Right lobe of liver (tissue), 6 donors: Measurements from ENCODE around the gene HSPB9. TPM values are rescaled to one million over a fixed set of nuclear protein-coding genes. Genes with fewer than 3 reads are reported as not detected.
A peak's percentile ranks its signal among the peaks of the same experiment; 100 is the strongest.

Source experiments
- ATAC-seq, 4 donors: fragments of 200-7000 bp; cut with Tn5 transposase; one replicate each; pipeline ENCODE4 v1.9.1; 2020; ENCODE audit warnings: mild to moderate bottlenecking in 4 of 4, moderate library complexity in 4 of 4
- DNase-seq, 3 donors: peaks; one replicate each; pipeline ENCODE4 v3.0.0-alpha.2; 2020
- H3K27ac ChIP-seq, 3 donors: fragments of 200-600 bp; one replicate each; pipeline ENCODE4 v1.8.0; 2022
- H3K27me3 ChIP-seq, 2 donors: fragments of 200-600 bp; one replicate each; pipeline ENCODE4 v1.8.0; 2022
- H3K36me3 ChIP-seq, 4 donors: fragments of 200-600 bp; sonication (generic) in 1 of 4; one replicate each; pipeline versions ENCODE4 v1.5.1 to v1.8.0; 2017 to 2022; ENCODE audit warnings: control low read depth in 1 of 4
- H3K4me1 ChIP-seq, 4 donors: fragments of 200-600 bp; sonication (generic) in 1 of 4; one replicate each; pipeline versions ENCODE4 v1.5.1 to v1.8.0; 2017 to 2022; ENCODE audit warnings: control low read depth in 1 of 4
- H3K4me3 ChIP-seq, 3 donors: fragments of 200-600 bp; one replicate each; pipeline ENCODE4 v1.8.0; 2022
- H3K9me3 ChIP-seq, 4 donors: fragments of 200-600 bp; sonication (generic) in 1 of 4; one replicate each; pipeline versions ENCODE4 v1.5.1 to v1.8.0; 2017 to 2022; ENCODE audit warnings: control low read depth in 1 of 4
- POLR2A ChIP-seq: fragments of 450-650 bp; IDR thresholded peaks from one replicate; pipeline ENCODE4 v1.6.1; 2017; ENCODE audit warnings: antibody characterized with exemption, mild to moderate bottlenecking
- WGBS: methylation state at CpG from one replicate; pipeline ENCODE4 v1.1.6; 2018; ENCODE audit warnings: low coverage, low lambda C conversion rate; ENCODE audit not compliant: insufficient coverage; ENCODE audit errors: missing lambda C conversion rate; 5-methylcytosine and 5-hydroxymethylcytosine counted together
- intact Hi-C, 2 donors: fragments of 100-400 bp; cut with DNase I; formaldehyde crosslinking; loops; one replicate each; pipeline versions ENCODE4 v1.11.2 to v1.14.1; 2022
- total RNA-seq, 6 experiments: library from RNA; depleted of rRNA in 2 of 6; stranded (reverse); fragments of >200 nt in 2 of 6; fragmentation: NEBNext Ultra II Directional in 3 of 6; extraction: Animal tissue kit (Norgen Biotek cat#: 25700) in 3 of 6; gene quantifications; one replicate each; pipeline versions ENCODE4 v1.1.0 to v1.2.4, GENCODE V29; 2016 to 2023
- TF ChIP-seq, protein P1 (sequence below), 4 donors: fragments of 200-600 bp in 3 of 4; fragments of 450-650 bp in 1 of 4; IDR thresholded peaks; one replicate each; pipeline versions ENCODE4 v1.5.1 to v1.8.0; 2016 to 2022; ENCODE audit warnings: antibody characterized with exemption in 4 of 4, mild to moderate bottlenecking in 2 of 4
- donor health status: DM: no; HTN: yes; CAD: no.
- donor health status: DM: no; HTN: no; CAD: no.
- donor health status: DM: no; HTN: no; CAD: no.
- donor health status: DM: no; HTN: yes; CAD: no.
- donor health status: DM: no; HTN: yes; CAD: no.

Gene HSPB9
- total RNA-seq, 6 experiments from 2014 or later = 0.38 to 1.6 (median 0.85) TPM

DNA sequence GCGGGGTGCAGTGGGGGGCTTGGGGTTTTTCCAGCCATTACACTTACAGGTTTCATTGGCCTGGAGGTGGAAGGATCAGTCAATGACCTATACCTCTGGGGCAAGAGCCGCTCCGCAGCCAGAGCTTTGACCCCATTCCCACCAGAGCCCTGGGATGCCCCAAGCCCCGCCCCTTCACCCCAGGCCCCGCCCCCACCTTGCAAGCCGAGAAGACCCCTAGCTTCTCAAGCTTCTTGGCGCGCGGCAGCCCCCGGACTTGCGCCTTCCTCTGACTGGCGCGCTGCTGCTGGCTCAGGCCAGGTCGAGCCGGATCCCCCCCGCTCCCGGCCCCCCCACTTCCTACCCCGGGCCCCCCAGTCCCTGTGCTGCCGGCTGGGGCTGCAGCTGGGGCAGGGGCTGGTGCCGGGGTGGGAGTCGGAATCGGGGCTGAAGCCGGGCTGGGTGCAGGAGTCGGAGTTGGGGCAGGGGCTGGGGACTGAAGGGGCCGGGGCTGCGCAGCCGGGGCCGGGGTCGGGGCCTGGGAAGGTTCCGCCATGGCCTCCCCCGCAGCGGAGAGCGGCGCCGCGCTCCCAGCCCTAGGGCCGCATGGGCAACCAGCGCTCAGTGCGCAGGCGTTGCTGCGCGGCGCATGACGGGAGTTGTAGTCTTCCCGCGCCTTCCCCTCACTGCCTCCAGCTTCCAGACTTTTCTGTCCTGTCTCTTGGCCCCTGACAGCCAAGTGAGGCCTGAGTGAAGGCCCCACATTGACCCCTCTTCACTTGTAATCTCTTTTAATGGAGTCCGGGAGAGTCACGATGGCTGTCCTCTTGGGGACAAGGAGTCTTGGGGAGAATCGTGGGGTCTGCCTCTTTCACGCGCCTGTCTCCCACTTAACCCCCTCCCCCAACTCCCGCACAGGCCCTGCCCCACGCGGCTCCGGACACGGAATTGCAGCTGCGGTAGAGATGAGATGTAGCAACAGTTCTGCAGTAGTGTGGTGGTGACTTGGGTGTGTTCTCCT lies 1.5 kb upstream of the HSPB9 start, which contains the start of gene KAT2A:
KAT2A (minus strand) TSS at position 598 of the 1,000 bp plus-strand sequence; CDS start at position 535, 63 bp downstream.
- TF ChIP-seq, protein P1, sequence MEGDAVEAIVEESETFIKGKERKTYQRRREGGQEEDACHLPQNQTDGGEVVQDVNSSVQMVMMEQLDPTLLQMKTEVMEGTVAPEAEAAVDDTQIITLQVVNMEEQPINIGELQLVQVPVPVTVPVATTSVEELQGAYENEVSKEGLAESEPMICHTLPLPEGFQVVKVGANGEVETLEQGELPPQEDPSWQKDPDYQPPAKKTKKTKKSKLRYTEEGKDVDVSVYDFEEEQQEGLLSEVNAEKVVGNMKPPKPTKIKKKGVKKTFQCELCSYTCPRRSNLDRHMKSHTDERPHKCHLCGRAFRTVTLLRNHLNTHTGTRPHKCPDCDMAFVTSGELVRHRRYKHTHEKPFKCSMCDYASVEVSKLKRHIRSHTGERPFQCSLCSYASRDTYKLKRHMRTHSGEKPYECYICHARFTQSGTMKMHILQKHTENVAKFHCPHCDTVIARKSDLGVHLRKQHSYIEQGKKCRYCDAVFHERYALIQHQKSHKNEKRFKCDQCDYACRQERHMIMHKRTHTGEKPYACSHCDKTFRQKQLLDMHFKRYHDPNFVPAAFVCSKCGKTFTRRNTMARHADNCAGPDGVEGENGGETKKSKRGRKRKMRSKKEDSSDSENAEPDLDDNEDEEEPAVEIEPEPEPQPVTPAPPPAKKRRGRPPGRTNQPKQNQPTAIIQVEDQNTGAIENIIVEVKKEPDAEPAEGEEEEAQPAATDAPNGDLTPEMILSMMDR (IDR thresholded peaks at IDR 0.05) = no peak
- TF ChIP-seq POLR2A = peak; percentile 28
- Histone ChIP-seq H3K9me3 (no peaks in the 10 kb centered on the region), H3K4me1 (peaks cover 0 to 29% (median 4%) of the 10 kb centered on the region in 4 donors), H3K27me3 (no peaks in the 10 kb centered on the region), H3K36me3 (peaks cover 0 to 18% (median 5%) of the 10 kb centered on the region in 4 donors), H3K27ac (peak within 1 kb of the TSS; percentile 50 to 79 (median 66)), H3K4me3 (peak within 1 kb of the TSS; percentile 70 to 74 (median 71))
- peak; percentile 73 to 80 (median 80) for ATAC-seq
- 4% methylated on average over 17 of the region's 57 CpGs for WGBS
- intact Hi-C loops = loop anchor here in 1 of 2 donors (10.0 kb wide), 1 partner anchor 54 kb away; no protein-coding TSS in a partner anchor
- DNase-seq = peak; percentile 85 to 89 (median 88)

DNA sequence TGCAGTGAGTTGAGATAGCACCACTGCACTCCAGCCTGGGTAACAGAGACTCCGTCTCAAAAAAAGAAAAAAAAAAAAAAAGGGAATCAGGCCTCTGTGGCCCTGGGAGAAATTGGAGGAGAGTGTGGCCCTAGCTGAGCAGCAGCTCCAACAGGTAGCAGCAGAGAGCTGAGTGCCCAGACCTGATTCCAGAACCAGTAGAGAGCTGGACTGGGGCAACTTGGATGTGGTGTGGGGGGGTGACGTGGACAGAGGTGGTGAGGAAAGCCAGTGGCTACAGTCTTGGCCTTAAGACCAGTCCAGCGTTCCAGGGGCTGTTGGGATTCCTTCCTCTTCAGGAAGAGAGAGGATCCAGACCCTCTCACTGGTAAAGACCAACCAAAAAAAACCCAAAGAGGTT lies 1.7 kb downstream of the HSPB9 start:
- 84% methylated on average over 3 of the region's 3 CpGs for WGBS
- intact Hi-C loops = loop anchor here in 1 of 2 donors (10.0 kb wide), 1 partner anchor 51 kb away; no protein-coding TSS in a partner anchor
- TF ChIP-seq, protein P1 (IDR thresholded peaks at IDR 0.05) = peak in 1 of 4 donors; percentile 12
- TF ChIP-seq POLR2A = no peak
- H3K27me3 ChIP-seq = no peaks in the 10 kb centered on the region
- no peak overlapping the region for H3K4me3 ChIP-seq
- no peaks in the 10 kb centered on the region for H3K9me3 ChIP-seq
- H3K27ac ChIP-seq = no peak overlapping the region
- peaks cover 0 to 26% (median 2%) of the 10 kb centered on the region in 4 donors for H3K4me1 ChIP-seq
- ATAC-seq (no peak), DNase-seq (no peak)
- peaks cover 0 to 38% (median 16%) of the 10 kb centered on the region in 4 donors for H3K36me3 ChIP-seq

DNA sequence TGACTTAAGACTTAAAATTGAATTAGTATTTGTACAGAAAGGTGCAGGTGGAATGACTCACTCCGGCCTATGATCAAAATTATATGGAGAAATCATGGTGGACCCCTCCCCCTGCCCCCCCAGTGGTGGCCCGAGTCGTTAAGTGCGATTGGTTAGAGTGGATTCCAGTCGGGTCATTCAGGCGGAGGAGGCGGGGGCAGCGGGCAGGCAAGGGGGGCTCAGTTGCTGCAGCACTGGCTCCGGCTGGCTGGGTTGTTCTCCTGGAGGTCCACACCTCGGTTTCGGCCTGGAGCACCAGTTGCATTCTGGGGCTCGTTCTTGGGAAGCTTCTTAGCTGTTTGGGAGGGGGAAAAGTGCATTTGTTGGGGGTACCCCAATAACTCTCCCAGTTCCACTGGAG lies 3.0 kb downstream of the HSPB9 start:
- no peaks in the 10 kb centered on the region for H3K9me3 ChIP-seq
- 94% methylated on average over 5 of the region's 12 CpGs for WGBS

DNA sequence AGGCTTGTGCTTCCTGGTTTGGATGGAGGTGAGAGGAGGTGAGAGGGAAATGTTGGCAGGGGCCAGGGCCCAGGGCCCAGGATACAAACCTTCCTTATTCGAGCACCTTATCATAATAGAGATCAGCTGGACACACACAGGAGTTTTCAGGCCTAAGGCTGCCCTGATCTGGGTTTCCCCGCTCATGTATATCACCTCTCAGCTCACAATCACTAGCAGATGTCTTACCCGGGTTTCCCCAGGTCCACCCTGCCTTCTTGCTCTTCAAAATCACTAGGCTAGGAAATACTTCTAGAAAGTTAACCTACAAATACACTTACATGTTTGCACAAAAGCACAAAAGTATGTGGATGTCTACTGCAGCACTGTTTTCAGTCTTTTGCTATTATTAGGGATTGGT lies 4.2 kb downstream of the HSPB9 start:
- 78% methylated on average over 3 of the region's 3 CpGs for WGBS
- TF ChIP-seq, protein P1 (IDR thresholded peaks at IDR 0.05) = no peak
- no peak for TF ChIP-seq POLR2A
- no peaks in the 10 kb centered on the region for H3K27me3 ChIP-seq
- no peaks in the 10 kb centered on the region for H3K9me3 ChIP-seq
- H3K4me1 ChIP-seq = peaks cover 0 to 15% (median 0%) of the 10 kb centered on the region in 4 donors
- intact Hi-C loops = loop anchor here in 1 of 2 donors (10.0 kb wide), 1 partner anchor 48 kb away; no protein-coding TSS in a partner anchor
- H3K27ac ChIP-seq = no peak overlapping the region
- peaks cover 0 to 46% (median 20%) of the 10 kb centered on the region in 4 donors for H3K36me3 ChIP-seq
- DNase-seq (no peak), ATAC-seq (no peak)
- no peak overlapping the region for H3K4me3 ChIP-seq

More for the DNA sequence above, 3.0 kb downstream of the HSPB9 start:
- Histone ChIP-seq H3K27me3 (no peaks in the 10 kb centered on the region), H3K27ac (no peak overlapping the region), H3K4me3 (no peak overlapping the region), H3K4me1 (peaks cover 0 to 20% (median 2%) of the 10 kb centered on the region in 4 donors), H3K36me3 (peaks cover 0 to 46% (median 20%) of the 10 kb centered on the region in 4 donors)
- TF ChIP-seq POLR2A = no peak
- TF ChIP-seq, protein P1 (IDR thresholded peaks at IDR 0.05) = no peak
- intact Hi-C loops = loop anchor here in 1 of 2 donors (10.0 kb wide), 1 partner anchor 49 kb away; no protein-coding TSS in a partner anchor
- DNase-seq (no peak), ATAC-seq (no peak)
